SK-N-SH treated with all-trans-retinoic acid at 6 μM for 48 hours (cell line): ENCODE data around the gene WASHC4.

ENCODE experiments used
- CSDC2 ChIP-seq: fragments of 250-450 bp; sonication (Bioruptor Pico); IDR thresholded peaks from 2 replicates; pipeline ENCODE4 v1.5.0; 2020; ENCODE audit warnings: mild to moderate bottlenecking, moderate library complexity
- ESRRG ChIP-seq: fragments of 250-450 bp; sonication (Bioruptor Pico); IDR thresholded peaks from 2 replicates; pipeline ENCODE4 v1.6.1; 2021; ENCODE audit warnings: mild to moderate bottlenecking
- PATZ1 ChIP-seq: fragments of 250-450 bp; sonication (Bioruptor Pico); IDR thresholded peaks from 2 replicates; pipeline ENCODE4 v1.8.0; 2020; ENCODE audit warnings: mild to moderate bottlenecking, moderate library complexity, borderline replicate concordance
- PPARA ChIP-seq: fragments of 250-450 bp; sonication (Bioruptor Pico); IDR thresholded peaks from 2 replicates; pipeline ENCODE4 v1.5.0; 2020; ENCODE audit warnings: mild to moderate bottlenecking, borderline replicate concordance
- RARB ChIP-seq: fragments of 250-450 bp; sonication (Bioruptor Pico); IDR thresholded peaks from 2 replicates; pipeline ENCODE4 v1.8.0; 2021; ENCODE audit warnings: mild to moderate bottlenecking, moderate library complexity
- TOX ChIP-seq: fragments of 250-450 bp; sonication (Bioruptor Pico); IDR thresholded peaks from 2 replicates; pipeline ENCODE4 v1.8.0; 2021; ENCODE audit warnings: mild to moderate bottlenecking, moderate library complexity, borderline replicate concordance
- TSHZ2 ChIP-seq: fragments of 250-450 bp; sonication (Bioruptor Pico); IDR thresholded peaks from 2 replicates; pipeline ENCODE4 v1.5.0; 2020; ENCODE audit warnings: mild to moderate bottlenecking, moderate library complexity
- ZFP3 ChIP-seq: fragments of 250-450 bp; sonication (Bioruptor Pico); IDR thresholded peaks from 2 replicates; pipeline ENCODE4 v1.5.0; 2020; ENCODE audit warnings: mild to moderate bottlenecking, moderate library complexity
- ZFP30 ChIP-seq: fragments of 450-650 bp; formaldehyde crosslinking; IDR thresholded peaks from 2 replicates; pipeline ENCODE4 v1.5.0; 2022; ENCODE audit warnings: mild to moderate bottlenecking, moderate library complexity
- ZNF70 ChIP-seq: fragments of 450-650 bp; formaldehyde crosslinking; IDR thresholded peaks from 2 replicates; pipeline ENCODE4 v1.5.0; 2020; ENCODE audit warnings: mild to moderate bottlenecking, moderate library complexity

DNA sequence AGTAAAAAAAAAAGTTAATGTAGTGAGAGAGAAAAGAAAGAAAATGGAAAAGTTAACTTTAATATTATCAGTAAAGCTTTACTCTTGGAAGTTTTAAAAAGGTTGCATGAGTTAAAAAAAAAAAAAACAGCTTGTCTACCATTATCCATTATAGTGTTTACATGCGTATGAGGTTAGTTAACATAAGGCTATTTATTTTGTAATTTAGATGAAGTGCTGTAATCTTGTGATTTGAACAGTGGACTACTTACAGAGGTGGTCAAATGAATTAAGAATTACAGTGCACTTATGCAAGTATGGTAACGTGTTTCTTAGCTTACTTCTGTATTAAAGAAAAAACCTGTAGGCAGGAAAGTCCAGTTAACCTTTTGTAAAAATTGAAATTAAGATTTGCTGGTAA is 30.7 kb downstream of the WASHC4 start:
- TF ChIP-seq TSHZ2 (no peak), ZNF70 (CRISPR knock-in tag) (no peak), PATZ1 (CRISPR knock-in tag) (no peak), ZFP30 (CRISPR knock-in tag) (no peak), CSDC2 (CRISPR knock-in tag) (no peak), ZFP3 (CRISPR knock-in tag) (no peak), PPARA (CRISPR knock-in tag) (no peak), RARB (CRISPR knock-in tag) (no peak), TOX (no peak), ESRRG (CRISPR knock-in tag) (no peak)
